ENCODE data around the gene DDAH1.

Gene DDAH1

GRCh38 chr1:85295654-85296053 is 169.3 kb downstream of the DDAH1 start:
- no peak for DNase-seq

GRCh38 chr1:85295006-85295431 is 169.9 kb downstream of the DDAH1 start:
- no peak for DNase-seq

- DNase-seq, result no peak
These were observed 174.1 kb downstream of the DDAH1 start for GRCh38 chr1:85290826-85291225.

- no peak for DNase-seq
These were observed 175.1 kb downstream of the DDAH1 start for GRCh38 chr1:85289848-85290335.

- no peak for DNase-seq
These were observed 175.6 kb downstream of the DDAH1 start for GRCh38 chr1:85289207-85289847.

GRCh38 chr1:85284202-85284601 is 180.8 kb downstream of the DDAH1 start:
- no peak for DNase-seq

GRCh38 chr1:85283475-85284199 is 181.3 kb downstream of the DDAH1 start:
- DNase-seq, result no peak

GRCh38 chr1:85282424-85282823 is 182.5 kb downstream of the DDAH1 start:
- no peak for DNase-seq

- no peak for DNase-seq
These were observed 184.3 kb downstream of the DDAH1 start for GRCh38 chr1:85280636-85281035.

GRCh38 chr1:85279458-85280080 is 185.4 kb downstream of the DDAH1 start:
- DNase-seq, result no peak

GRCh38 chr1:85278853-85279314 is 186.1 kb downstream of the DDAH1 start:
- DNase-seq, result no peak

- DNase-seq, result no peak
These were observed 187.2 kb downstream of the DDAH1 start for GRCh38 chr1:85277802-85278201.

GRCh38 chr1:85276978-85277639 is 187.8 kb downstream of the DDAH1 start:
- DNase-seq, result no peak

GRCh38 chr1:85276215-85276977 is 188.6 kb downstream of the DDAH1 start, which contains the start of gene BCL10:
Gene BCL10 (minus strand): TSS chr1:85276632. CDS start chr1:85276352, 280 bp downstream.
- peak; percentile 96 for DNase-seq

- no peak for DNase-seq
These were observed 189.2 kb downstream of the DDAH1 start for GRCh38 chr1:85275701-85276214.

GRCh38 chr1:85274969-85275453 is 189.9 kb downstream of the DDAH1 start:
- no peak for DNase-seq

- DNase-seq, result no peak
These were observed 191.6 kb downstream of the DDAH1 start for GRCh38 chr1:85273397-85273796.

- no peak for DNase-seq
These were observed 196.0 kb downstream of the DDAH1 start for GRCh38 chr1:85268801-85269585.
